Activated T-cell treated with anti-CD3 and anti-CD28 coated beads, Interleukin-2, amount 50 U/mL, for 4 hours (primary cell): ENCODE results near the gene THAP3. TPM values are rescaled to one million over a fixed set of nuclear protein-coding genes. Genes with fewer than 3 reads are reported as not detected.
"Not testable (repeated sequence)": the region's sequence is repeated elsewhere in the genome, so short reads cannot be mapped to it uniquely, and the experiment has no call there.

Experiments used
- ATAC-seq, 2 donors: fragments of 200-7000 bp; cut with Tn5 transposase; one replicate each; pipeline ENCODE4 v1.10.0; 2021
- DNase-seq: peaks from one replicate; pipeline ENCODE4 v3.0.0-alpha.2; 2020
- H3K27me3 Mint-ChIP-seq: one replicate; pipeline ENCODE4 v1.8.0; 2021; ENCODE audit warnings: low read depth, mixed read lengths
- H3K36me3 Mint-ChIP-seq: one replicate; pipeline ENCODE4 v1.8.0; 2022; ENCODE audit warnings: mixed read lengths; ENCODE audit not compliant: insufficient read depth
- H3K4me1 Mint-ChIP-seq: one replicate; pipeline ENCODE4 v1.8.0; 2021; ENCODE audit warnings: low read depth, mixed read lengths
- H3K4me3 Mint-ChIP-seq: one replicate; pipeline ENCODE4 v1.8.0; 2021; ENCODE audit warnings: mild to moderate bottlenecking, moderate library complexity, mixed read lengths
- H3K9me3 Mint-ChIP-seq: one replicate; pipeline ENCODE4 v1.8.0; 2021; ENCODE audit warnings: mixed read lengths
- total RNA-seq, 3 donors: library from RNA; stranded (reverse); gene quantifications; one replicate each; pipeline ENCODE4 v1.2.1, GENCODE V29; 2021

The THAP3 gene
- total RNA-seq, 3 donors from 2014 or later: 16.7 to 19.5 (median 19.1) TPM

GRCh38 chr1:6653436-6654290 lies 29.0 kb downstream of the THAP3 start:
- no peak for ATAC-seq
- peaks cover 25% of the 10 kb centered on the region for H3K36me3 Mint-ChIP-seq
- H3K27me3 Mint-ChIP-seq: no peaks in the 10 kb centered on the region
- no peak for DNase-seq
- peaks cover 2% of the 10 kb centered on the region for H3K4me1 Mint-ChIP-seq
- H3K9me3 Mint-ChIP-seq: no peaks in the 10 kb centered on the region
- no peak overlapping the region for H3K4me3 Mint-ChIP-seq

- ATAC-seq: no peak
- Mint-ChIP-seq H3K4me1 (peaks cover 2% of the 10 kb centered on the region), H3K4me3 (no peak overlapping the region), H3K36me3 (peaks cover 21% of the 10 kb centered on the region), H3K9me3 (no peaks in the 10 kb centered on the region), H3K27me3 (no peaks in the 10 kb centered on the region)
- DNase-seq: no peak
Observed at GRCh38 chr1:6657138-6657537, 32.5 kb downstream of the THAP3 start.

- Mint-ChIP-seq H3K27me3 (no peaks in the 10 kb centered on the region), H3K4me1 (peaks cover 2% of the 10 kb centered on the region), H3K9me3 (no peaks in the 10 kb centered on the region), H3K4me3 (no peak overlapping the region), H3K36me3 (peaks cover 24% of the 10 kb centered on the region)
- ATAC-seq (no peak), DNase-seq (no peak)
Observed at GRCh38 chr1:6658359-6659060, 33.8 kb downstream of the THAP3 start.

- H3K4me3 Mint-ChIP-seq: no peak overlapping the region
- no peak for ATAC-seq
- H3K27me3 Mint-ChIP-seq: no peaks in the 10 kb centered on the region
- H3K36me3 Mint-ChIP-seq: peaks cover 27% of the 10 kb centered on the region
- no peaks in the 10 kb centered on the region for H3K9me3 Mint-ChIP-seq
- DNase-seq: no peak
- peaks cover 2% of the 10 kb centered on the region for H3K4me1 Mint-ChIP-seq
Observed at GRCh38 chr1:6660415-6661049, 35.9 kb downstream of the THAP3 start.

DNA sequence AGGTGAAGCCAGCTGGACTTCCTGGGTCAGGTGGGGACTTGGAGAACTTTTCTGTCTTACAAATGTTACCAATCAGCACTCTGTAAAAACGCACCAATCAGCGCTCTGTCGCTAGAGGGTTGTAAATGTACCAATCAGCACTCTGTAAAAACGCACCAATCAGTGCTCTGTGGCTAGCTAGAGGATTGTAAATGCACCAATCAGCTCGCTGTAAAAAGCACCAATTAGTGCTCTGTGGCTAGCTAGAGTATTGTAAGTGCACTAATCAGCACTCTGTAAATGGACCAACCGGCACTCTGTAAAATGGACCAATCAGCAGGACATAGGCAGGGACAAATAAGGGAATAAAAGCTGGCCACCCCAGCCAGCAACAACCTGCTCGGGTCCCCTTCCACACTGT lies 37.8 kb downstream of the THAP3 start:
- peaks cover 39% of the 10 kb centered on the region for H3K36me3 Mint-ChIP-seq
- ATAC-seq, H3K9me3 Mint-ChIP-seq, H3K4me1 Mint-ChIP-seq, H3K4me3 Mint-ChIP-seq, H3K27me3 Mint-ChIP-seq, DNase-seq: not testable (repeated sequence)

- Mint-ChIP-seq H3K27me3 (no peaks in the 10 kb centered on the region), H3K4me3 (no peak overlapping the region), H3K36me3 (peaks cover 37% of the 10 kb centered on the region), H3K9me3 (no peaks in the 10 kb centered on the region), H3K4me1 (no peaks in the 10 kb centered on the region)
- DNase-seq (no peak), ATAC-seq (no peak)
Observed at GRCh38 chr1:6666696-6667095, 42.0 kb downstream of the THAP3 start.

- H3K9me3 Mint-ChIP-seq: no peaks in the 10 kb centered on the region
- peaks cover 38% of the 10 kb centered on the region for H3K36me3 Mint-ChIP-seq
- ATAC-seq (no peak), DNase-seq (no peak)
- H3K27me3 Mint-ChIP-seq: no peaks in the 10 kb centered on the region
- H3K4me1 Mint-ChIP-seq: no peaks in the 10 kb centered on the region
- H3K4me3 Mint-ChIP-seq: no peak overlapping the region
Observed at GRCh38 chr1:6667139-6667538, 42.5 kb downstream of the THAP3 start.

DNA sequence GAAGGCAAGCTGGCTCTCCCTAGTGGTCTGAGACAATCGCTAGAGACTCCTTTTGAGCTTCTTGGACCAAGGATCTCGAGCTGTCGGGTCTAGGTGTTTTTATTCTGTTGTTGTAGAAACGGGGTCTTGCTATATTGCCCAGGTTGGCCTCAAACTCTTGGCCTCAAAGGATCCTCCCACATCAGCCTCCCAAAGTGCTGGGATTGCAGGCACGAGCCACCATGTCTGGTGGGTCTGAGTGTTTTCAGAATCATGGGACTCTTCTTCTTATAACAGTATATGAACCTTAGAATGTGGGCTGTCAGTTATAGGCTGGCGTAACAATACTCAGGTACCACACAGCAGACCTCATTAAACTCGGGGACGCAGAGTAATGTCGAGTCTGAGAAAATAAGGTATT lies 43.8 kb downstream of the THAP3 start:
- Mint-ChIP-seq H3K27me3 (no peaks in the 10 kb centered on the region), H3K36me3 (peaks cover 37% of the 10 kb centered on the region), H3K4me1 (no peaks in the 10 kb centered on the region), H3K9me3 (no peaks in the 10 kb centered on the region), H3K4me3 (no peak overlapping the region)
- no peak for DNase-seq
- ATAC-seq: no peak

GRCh38 chr1:6672558-6672957 lies 47.9 kb downstream of the THAP3 start:
- ATAC-seq (no peak), DNase-seq (no peak)
- peaks cover 32% of the 10 kb centered on the region for H3K36me3 Mint-ChIP-seq
- H3K9me3 Mint-ChIP-seq: no peaks in the 10 kb centered on the region
- no peaks in the 10 kb centered on the region for H3K4me1 Mint-ChIP-seq
- H3K4me3 Mint-ChIP-seq: no peak overlapping the region
- H3K27me3 Mint-ChIP-seq: no peaks in the 10 kb centered on the region

- no peak for DNase-seq
- Mint-ChIP-seq H3K4me3 (no peak overlapping the region), H3K9me3 (no peaks in the 10 kb centered on the region), H3K4me1 (no peaks in the 10 kb centered on the region), H3K27me3 (no peaks in the 10 kb centered on the region), H3K36me3 (peaks cover 40% of the 10 kb centered on the region)
- no peak for ATAC-seq
Observed at GRCh38 chr1:6673816-6674398, 49.2 kb downstream of the THAP3 start.

DNA sequence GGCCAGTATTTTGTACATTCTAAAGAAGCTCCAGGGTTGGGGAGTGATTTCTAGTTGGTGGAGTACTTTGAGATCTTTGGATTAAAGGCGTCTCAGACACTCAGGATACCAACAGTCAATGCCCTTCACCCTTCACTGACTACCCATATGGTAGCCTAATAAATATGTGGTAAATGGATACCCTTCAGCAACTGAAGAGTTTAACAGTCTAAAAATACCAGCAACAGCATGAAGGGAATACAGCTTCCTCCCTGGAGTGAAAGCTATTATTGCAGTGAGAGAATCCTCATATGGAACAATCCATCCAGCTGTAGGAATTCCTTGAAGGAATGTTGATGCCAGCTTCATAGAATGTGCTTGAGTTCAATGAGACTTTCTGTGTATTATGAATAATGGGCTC lies 50.1 kb downstream of the THAP3 start:
- Mint-ChIP-seq H3K36me3 (peaks cover 48% of the 10 kb centered on the region), H3K4me3 (no peak overlapping the region), H3K9me3 (no peaks in the 10 kb centered on the region), H3K4me1 (no peaks in the 10 kb centered on the region), H3K27me3 (no peaks in the 10 kb centered on the region)
- DNase-seq (no peak), ATAC-seq (no peak)

- ATAC-seq: no peak
- Mint-ChIP-seq H3K4me1 (no peaks in the 10 kb centered on the region), H3K9me3 (no peaks in the 10 kb centered on the region), H3K36me3 (peaks cover 52% of the 10 kb centered on the region), H3K27me3 (no peaks in the 10 kb centered on the region), H3K4me3 (no peak overlapping the region)
- no peak for DNase-seq
Observed at GRCh38 chr1:6675941-6676340, 51.3 kb downstream of the THAP3 start.
